SK-N-SH treated with all-trans-retinoic acid at 6 μM for 48 hours (cell line): ENCODE results near the gene ZNRF2.

Experiments
- ATAC-seq: fragments of 200-7000 bp; cut with Tn5 transposase; 3 replicates; pipeline ENCODE4 v1.9.1; 2020; ENCODE audit warnings: mild to moderate bottlenecking, moderate library complexity
- BACH2 ChIP-seq: fragments of 250-450 bp; sonication (Bioruptor Pico); IDR thresholded peaks from 2 replicates; pipeline ENCODE4 v1.9.0; 2021; ENCODE audit warnings: mild to moderate bottlenecking, borderline replicate concordance
- CREB5 ChIP-seq: fragments of 250-450 bp; sonication (Bioruptor Pico); IDR thresholded peaks from 2 replicates; pipeline ENCODE4 v1.5.1; 2020; ENCODE audit warnings: low read depth, mild to moderate bottlenecking, moderate library complexity
- CSDC2 ChIP-seq: fragments of 250-450 bp; sonication (Bioruptor Pico); IDR thresholded peaks from 2 replicates; pipeline ENCODE4 v1.5.0; 2020; ENCODE audit warnings: mild to moderate bottlenecking, moderate library complexity
- ESRRG ChIP-seq: fragments of 250-450 bp; sonication (Bioruptor Pico); IDR thresholded peaks from 2 replicates; pipeline ENCODE4 v1.6.1; 2021; ENCODE audit warnings: mild to moderate bottlenecking
- GLIS3 ChIP-seq: fragments of 250-450 bp; sonication (Bioruptor Pico); IDR thresholded peaks from 2 replicates; pipeline ENCODE4 v1.5.0; 2020; ENCODE audit warnings: mild to moderate bottlenecking, moderate library complexity
- OSR1 ChIP-seq: fragments of 250-450 bp; sonication (Bioruptor Pico); IDR thresholded peaks from 2 replicates; pipeline ENCODE4 v1.8.0; 2022; ENCODE audit warnings: moderate library complexity, mild to moderate bottlenecking, inconsistent platforms
- PATZ1 ChIP-seq: fragments of 250-450 bp; sonication (Bioruptor Pico); IDR thresholded peaks from 2 replicates; pipeline ENCODE4 v1.8.0; 2020; ENCODE audit warnings: mild to moderate bottlenecking, moderate library complexity, borderline replicate concordance
- PPARA ChIP-seq: fragments of 250-450 bp; sonication (Bioruptor Pico); IDR thresholded peaks from 2 replicates; pipeline ENCODE4 v1.5.0; 2020; ENCODE audit warnings: mild to moderate bottlenecking, borderline replicate concordance
- RARB ChIP-seq: fragments of 250-450 bp; sonication (Bioruptor Pico); IDR thresholded peaks from 2 replicates; pipeline ENCODE4 v1.8.0; 2021; ENCODE audit warnings: mild to moderate bottlenecking, moderate library complexity
- TOX ChIP-seq: fragments of 250-450 bp; sonication (Bioruptor Pico); IDR thresholded peaks from 2 replicates; pipeline ENCODE4 v1.8.0; 2021; ENCODE audit warnings: mild to moderate bottlenecking, moderate library complexity, borderline replicate concordance
- TSHZ2 ChIP-seq: fragments of 250-450 bp; sonication (Bioruptor Pico); IDR thresholded peaks from 2 replicates; pipeline ENCODE4 v1.5.0; 2020; ENCODE audit warnings: mild to moderate bottlenecking, moderate library complexity
- ZC3H10 ChIP-seq: fragments of 250-450 bp; sonication (Bioruptor Pico); IDR thresholded peaks from 2 replicates; pipeline ENCODE4 v1.5.1; 2021; ENCODE audit warnings: mild to moderate bottlenecking, moderate library complexity
- ZNF565 ChIP-seq: fragments of 450-650 bp; formaldehyde crosslinking; conservative IDR thresholded peaks from 2 replicates; pipeline ENCODE4 v1.5.0; 2020; ENCODE audit warnings: low read depth, mild to moderate bottlenecking, moderate library complexity
- ZNF70 ChIP-seq: fragments of 450-650 bp; formaldehyde crosslinking; IDR thresholded peaks from 2 replicates; pipeline ENCODE4 v1.5.0; 2020; ENCODE audit warnings: mild to moderate bottlenecking, moderate library complexity
- ZNF8 ChIP-seq: fragments of 450-650 bp; formaldehyde crosslinking; IDR thresholded peaks from 2 replicates; pipeline ENCODE4 v1.5.0; 2020; ENCODE audit warnings: mild to moderate bottlenecking, moderate library complexity
- TF ChIP-seq, protein P1 (sequence below): fragments of 250-450 bp; sonication (Bioruptor Pico); IDR thresholded peaks from 2 replicates; pipeline ENCODE4 v1.8.0; 2021; ENCODE audit warnings: low read depth, mild to moderate bottlenecking, moderate library complexity, borderline replicate concordance
- TF ChIP-seq, protein P2 (sequence below): fragments of 250-450 bp; sonication (Bioruptor Pico); IDR thresholded peaks from 2 replicates; pipeline ENCODE4 v1.5.1; 2021; ENCODE audit warnings: mild to moderate bottlenecking, moderate library complexity

ZNRF2 gene

DNA sequence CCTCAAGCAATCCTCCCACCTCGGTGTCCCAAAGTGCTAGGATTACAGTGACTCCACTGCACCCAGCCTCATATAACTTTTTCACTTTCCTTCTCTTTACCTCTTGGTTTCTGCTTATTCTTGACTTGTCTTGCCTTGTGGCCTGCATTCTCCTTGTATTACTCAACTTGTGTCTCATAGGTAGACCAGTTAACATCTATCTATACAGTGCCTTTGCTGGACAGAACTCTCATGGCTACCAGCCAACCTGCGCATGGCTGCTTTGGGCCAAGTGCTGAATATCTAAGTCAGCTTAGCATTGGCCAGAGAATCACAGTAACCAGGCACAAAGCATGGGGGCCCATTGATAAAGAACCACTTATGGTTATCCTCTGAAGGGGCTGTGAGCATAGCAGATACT is 42.6 kb upstream of the ZNRF2 start (continued):
- TF ChIP-seq TOX (CRISPR knock-in tag) (no peak), OSR1 (CRISPR knock-in tag) (no peak), ZNF565 (CRISPR knock-in tag) (no peak)

DNA sequence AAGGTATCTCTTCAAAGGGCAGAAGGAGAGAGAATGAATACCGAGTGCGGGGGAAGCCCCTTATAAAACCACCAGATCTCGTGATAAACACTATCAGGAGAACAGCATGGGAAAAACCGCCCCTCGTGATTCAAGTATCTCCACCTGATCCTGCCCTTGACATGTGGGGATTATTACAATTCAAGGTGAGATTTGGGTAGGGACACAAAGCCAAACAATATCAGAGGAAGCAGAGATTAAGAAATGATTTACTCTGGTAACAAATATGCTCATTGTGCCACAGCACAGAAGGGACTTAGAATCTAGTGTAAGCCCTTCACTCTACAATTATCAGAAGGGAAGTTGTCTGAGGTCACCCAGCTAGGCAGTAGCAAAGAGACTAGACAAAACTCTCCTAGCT is 40.1 kb upstream of the ZNRF2 start:
- TF ChIP-seq ZNF70 (CRISPR knock-in tag) (no peak), BACH2 (CRISPR knock-in tag) (no peak), TSHZ2 (CRISPR knock-in tag) (no peak), ZC3H10 (CRISPR knock-in tag) (no peak), ESRRG (CRISPR knock-in tag) (no peak)
- TF ChIP-seq, protein P1, sequence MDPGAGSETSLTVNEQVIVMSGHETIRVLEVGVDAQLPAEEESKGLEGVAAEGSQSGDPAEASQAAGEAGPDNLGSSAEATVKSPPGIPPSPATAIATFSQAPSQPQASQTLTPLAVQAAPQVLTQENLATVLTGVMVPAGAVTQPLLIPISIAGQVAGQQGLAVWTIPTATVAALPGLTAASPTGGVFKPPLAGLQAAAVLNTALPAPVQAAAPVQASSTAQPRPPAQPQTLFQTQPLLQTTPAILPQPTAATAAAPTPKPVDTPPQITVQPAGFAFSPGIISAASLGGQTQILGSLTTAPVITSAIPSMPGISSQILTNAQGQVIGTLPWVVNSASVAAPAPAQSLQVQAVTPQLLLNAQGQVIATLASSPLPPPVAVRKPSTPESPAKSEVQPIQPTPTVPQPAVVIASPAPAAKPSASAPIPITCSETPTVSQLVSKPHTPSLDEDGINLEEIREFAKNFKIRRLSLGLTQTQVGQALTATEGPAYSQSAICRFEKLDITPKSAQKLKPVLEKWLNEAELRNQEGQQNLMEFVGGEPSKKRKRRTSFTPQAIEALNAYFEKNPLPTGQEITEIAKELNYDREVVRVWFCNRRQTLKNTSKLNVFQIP (CRISPR knock-in tag) = no peak
- ATAC-seq = no peak

- no peak for ATAC-seq
- TF ChIP-seq RARB (CRISPR knock-in tag) (no peak), OSR1 (CRISPR knock-in tag) (no peak), ZC3H10 (CRISPR knock-in tag) (no peak), GLIS3 (CRISPR knock-in tag) (no peak), ZNF565 (CRISPR knock-in tag) (no peak), TSHZ2 (CRISPR knock-in tag) (no peak), ZNF8 (CRISPR knock-in tag) (no peak), CSDC2 (CRISPR knock-in tag) (no peak), CREB5 (CRISPR knock-in tag) (no peak), PATZ1 (CRISPR knock-in tag) (no peak), PPARA (CRISPR knock-in tag) (no peak), ZNF70 (CRISPR knock-in tag) (no peak), ESRRG (CRISPR knock-in tag) (no peak)
- TF ChIP-seq, protein P2, sequence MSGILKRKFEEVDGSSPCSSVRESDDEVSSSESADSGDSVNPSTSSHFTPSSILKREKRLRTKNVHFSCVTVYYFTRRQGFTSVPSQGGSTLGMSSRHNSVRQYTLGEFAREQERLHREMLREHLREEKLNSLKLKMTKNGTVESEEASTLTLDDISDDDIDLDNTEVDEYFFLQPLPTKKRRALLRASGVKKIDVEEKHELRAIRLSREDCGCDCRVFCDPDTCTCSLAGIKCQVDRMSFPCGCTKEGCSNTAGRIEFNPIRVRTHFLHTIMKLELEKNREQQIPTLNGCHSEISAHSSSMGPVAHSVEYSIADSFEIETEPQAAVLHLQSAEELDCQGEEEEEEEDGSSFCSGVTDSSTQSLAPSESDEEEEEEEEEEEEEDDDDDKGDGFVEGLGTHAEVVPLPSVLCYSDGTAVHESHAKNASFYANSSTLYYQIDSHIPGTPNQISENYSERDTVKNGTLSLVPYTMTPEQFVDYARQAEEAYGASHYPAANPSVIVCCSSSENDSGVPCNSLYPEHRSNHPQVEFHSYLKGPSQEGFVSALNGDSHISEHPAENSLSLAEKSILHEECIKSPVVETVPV (CRISPR knock-in tag) = no peak
- TF ChIP-seq, protein P1 (CRISPR knock-in tag) = no peak
Measured at GRCh38 chr7:30245913-30246312, 38.5 kb upstream of the ZNRF2 start.
